A549 treated with DMSO at 1 μM for 4 hours (cell line): ENCODE data around the gene PSMA6. TPM values are rescaled to one million over a fixed set of nuclear protein-coding genes. Genes with fewer than 3 reads are reported as not detected.

Experiments used
- total RNA-seq: library from RNA; stranded (reverse); fragments of 200-300 nt; extraction: Qiagen RNA extraction; gene quantifications from 5 replicates; pipeline ENCODE4 v1.2.3, GENCODE V29; 2022; ENCODE audit warnings: low read depth

PSMA6 gene
- 245 to 277 TPM (median 266 TPM) in 5 replicates for total RNA-seq

GRCh38 chr14:35292051-35292769, at the start of gene PSMA6:
PSMA6 (plus strand) TSS chr14:35292382; CDS start chr14:35292477, 95 bp downstream.

Other genes with a start within 250 kb of the PSMA6 start
- 75.2 to 93.5 TPM (median 83.1 TPM) in 5 replicates for gene FAM177A1, start 246.1 kb upstream of the PSMA6 start, total RNA-seq
- gene PPP2R3C, start 170.4 kb upstream of the PSMA6 start, total RNA-seq = 23.5 to 27.1 TPM (median 26.5 TPM) in 5 replicates
- 32.0 to 37.9 TPM (median 33.8 TPM) in 5 replicates for gene PRORP, start 169.8 kb upstream of the PSMA6 start, total RNA-seq
- 79.0 to 133 TPM (median 103 TPM) in 5 replicates for gene NFKBIA, start 112.4 kb downstream of the PSMA6 start, total RNA-seq
- gene INSM2, start 241.8 kb downstream of the PSMA6 start, total RNA-seq = 0.02 to 0.06 TPM (median 0.05 TPM) in 3 of 5 replicates, not detected in the others